ENCODE measurements around the gene KCNG2. TPM values are rescaled to one million over a fixed set of nuclear protein-coding genes. Genes with fewer than 3 reads are reported as not detected.

The KCNG2 gene
- total RNA-seq, 1 donor from 2014 or later, result not detected

GRCh38 chr18:79871481-79872091 lies 73.8 kb downstream of the KCNG2 start:
- Mint-ChIP-seq H3K27me3 (ENCODE audit: low read depth) (peaks cover 12% of the 10 kb centered on the region), H3K36me3 (ENCODE audit: low read depth) (no peaks in the 10 kb centered on the region), H3K27ac (ENCODE audit: unreplicated experiment) (no peak overlapping the region), H3K4me1 (ENCODE audit: low read depth) (no peaks in the 10 kb centered on the region), H3K4me3 (ENCODE audit: unreplicated experiment) (no peak overlapping the region), H3K9me3 (ENCODE audit: low read depth) (no peaks in the 10 kb centered on the region)
- peak; percentile 62 for DNase-seq (ENCODE audit: low spot score)
- TF ChIP-seq CTCF (IDR thresholded peaks at IDR 0.05), result no peak

GRCh38 chr18:79872527-79873444 lies 75.0 kb downstream of the KCNG2 start:
- peak; percentile 58 for DNase-seq (ENCODE audit: low spot score)
- TF ChIP-seq CTCF (IDR thresholded peaks at IDR 0.05), result no peak
- no peaks in the 10 kb centered on the region for H3K36me3 Mint-ChIP-seq (ENCODE audit: low read depth)
- no peaks in the 10 kb centered on the region for H3K9me3 Mint-ChIP-seq (ENCODE audit: low read depth)
- H3K4me3 Mint-ChIP-seq (ENCODE audit: unreplicated experiment), result no peak overlapping the region
- H3K4me1 Mint-ChIP-seq (ENCODE audit: low read depth), result no peaks in the 10 kb centered on the region
- H3K27me3 Mint-ChIP-seq (ENCODE audit: low read depth), result peaks cover 20% of the 10 kb centered on the region
- H3K27ac Mint-ChIP-seq (ENCODE audit: unreplicated experiment), result no peak overlapping the region

GRCh38 chr18:79873449-79874110 lies 75.8 kb downstream of the KCNG2 start:
- Mint-ChIP-seq H3K36me3 (ENCODE audit: low read depth) (no peaks in the 10 kb centered on the region), H3K9me3 (ENCODE audit: low read depth) (no peaks in the 10 kb centered on the region), H3K4me3 (ENCODE audit: unreplicated experiment) (no peak overlapping the region), H3K27ac (ENCODE audit: unreplicated experiment) (no peak overlapping the region), H3K27me3 (ENCODE audit: low read depth) (peaks cover 20% of the 10 kb centered on the region), H3K4me1 (ENCODE audit: low read depth) (no peaks in the 10 kb centered on the region)
- DNase-seq (ENCODE audit: low spot score), result peak; percentile 89
- no peak for TF ChIP-seq CTCF (IDR thresholded peaks at IDR 0.05)

- Mint-ChIP-seq H3K9me3 (ENCODE audit: low read depth) (peaks cover 9% of the 10 kb centered on the region), H3K27me3 (ENCODE audit: low read depth) (peaks cover 20% of the 10 kb centered on the region), H3K27ac (ENCODE audit: unreplicated experiment) (no peak overlapping the region), H3K36me3 (ENCODE audit: low read depth) (no peaks in the 10 kb centered on the region), H3K4me1 (ENCODE audit: low read depth) (no peaks in the 10 kb centered on the region), H3K4me3 (ENCODE audit: unreplicated experiment) (no peak overlapping the region)
- no peak for TF ChIP-seq CTCF (IDR thresholded peaks at IDR 0.05)
- DNase-seq (ENCODE audit: low spot score), result peak; percentile 83
Observed at GRCh38 chr18:79874553-79875530, 77.1 kb downstream of the KCNG2 start.

Measured in chondrocyte (in vitro differentiated cells).